IPS-NIHi11 (cell line): ENCODE measurements around the gene UACA.

Experiments used
- DNase-seq: peaks from one replicate; pipeline ENCODE4 v3.0.0; 2012; ENCODE audit warnings: mixed read lengths, low spot score

The UACA gene

GRCh38 chr15:70712271-70712670 is 51.1 kb downstream of the UACA start:
- no peak for DNase-seq

GRCh38 chr15:70710714-70711113 is 52.6 kb downstream of the UACA start:
- no peak for DNase-seq

DNA sequence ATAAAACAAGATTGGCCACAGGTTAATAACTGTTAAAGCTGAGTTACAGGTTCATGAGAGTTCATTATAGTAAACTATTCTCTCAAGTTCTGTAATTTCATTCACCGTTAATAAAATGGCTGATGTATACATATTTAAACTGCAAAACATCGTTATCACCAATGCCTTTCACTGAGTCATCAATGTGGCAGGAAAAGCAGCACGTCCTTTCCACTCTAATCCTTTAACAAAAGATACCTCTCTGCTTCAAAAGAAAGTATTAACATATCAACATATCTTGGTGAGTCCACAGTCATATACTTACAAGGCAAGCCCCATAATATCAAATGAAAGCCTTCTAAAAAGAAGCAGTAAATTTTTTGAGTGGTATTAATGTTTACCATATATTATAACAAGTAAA is 54.5 kb downstream of the UACA start:
- DNase-seq: no peak

- DNase-seq: no peak
Measured at GRCh38 chr15:70707686-70708300, 55.6 kb downstream of the UACA start.

GRCh38 chr15:70704731-70705130 is 58.6 kb downstream of the UACA start:
- no peak for DNase-seq

DNA sequence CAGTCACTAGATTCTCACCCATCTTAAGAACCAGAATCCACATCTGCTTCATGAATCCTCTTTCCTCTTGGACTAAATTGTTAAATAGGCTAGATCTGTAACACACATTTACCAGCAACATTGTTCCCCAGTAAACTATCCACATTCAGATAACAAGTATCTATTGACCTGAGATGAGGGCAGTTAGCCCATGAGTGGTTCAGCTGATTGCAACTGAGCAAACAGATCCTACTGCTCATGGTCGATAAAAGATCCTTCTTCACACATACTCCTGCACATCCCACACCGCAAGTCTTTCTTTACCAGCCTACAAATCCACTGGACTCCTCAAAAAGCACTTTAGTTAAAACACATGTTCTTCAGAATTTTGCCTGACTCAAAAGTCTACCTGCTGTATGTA is 59.2 kb downstream of the UACA start:
- DNase-seq: no peak

GRCh38 chr15:70703096-70703878 is 60.1 kb downstream of the UACA start:
- DNase-seq: no peak

DNA sequence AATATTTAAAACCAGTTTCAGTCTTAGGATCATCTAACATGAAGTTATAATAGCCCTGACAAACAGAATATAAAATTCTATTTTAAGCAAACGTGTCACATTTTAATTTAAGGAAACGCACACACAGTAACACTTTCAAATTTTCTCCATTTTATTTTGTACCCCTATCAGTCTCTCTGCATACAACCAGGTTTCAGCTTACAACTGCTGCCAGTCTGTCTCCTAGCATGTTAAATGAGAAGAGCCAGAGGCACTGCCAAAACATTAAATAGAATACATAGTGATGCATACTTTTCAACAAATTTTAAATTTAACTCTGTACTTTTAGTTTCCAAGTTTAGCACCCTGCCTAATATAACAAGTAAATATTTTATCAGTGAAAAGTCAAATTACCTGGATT is 60.8 kb downstream of the UACA start:
- no peak for DNase-seq

GRCh38 chr15:70701891-70702568 is 61.3 kb downstream of the UACA start:
- no peak for DNase-seq

- DNase-seq: no peak
Measured at GRCh38 chr15:70701171-70701570, 62.2 kb downstream of the UACA start.

GRCh38 chr15:70699890-70700289 is 63.5 kb downstream of the UACA start:
- DNase-seq: no peak

- DNase-seq: no peak
Measured at GRCh38 chr15:70698836-70699390, 64.4 kb downstream of the UACA start.

- DNase-seq: no peak
Measured at GRCh38 chr15:70698426-70698825, 64.9 kb downstream of the UACA start.

DNA sequence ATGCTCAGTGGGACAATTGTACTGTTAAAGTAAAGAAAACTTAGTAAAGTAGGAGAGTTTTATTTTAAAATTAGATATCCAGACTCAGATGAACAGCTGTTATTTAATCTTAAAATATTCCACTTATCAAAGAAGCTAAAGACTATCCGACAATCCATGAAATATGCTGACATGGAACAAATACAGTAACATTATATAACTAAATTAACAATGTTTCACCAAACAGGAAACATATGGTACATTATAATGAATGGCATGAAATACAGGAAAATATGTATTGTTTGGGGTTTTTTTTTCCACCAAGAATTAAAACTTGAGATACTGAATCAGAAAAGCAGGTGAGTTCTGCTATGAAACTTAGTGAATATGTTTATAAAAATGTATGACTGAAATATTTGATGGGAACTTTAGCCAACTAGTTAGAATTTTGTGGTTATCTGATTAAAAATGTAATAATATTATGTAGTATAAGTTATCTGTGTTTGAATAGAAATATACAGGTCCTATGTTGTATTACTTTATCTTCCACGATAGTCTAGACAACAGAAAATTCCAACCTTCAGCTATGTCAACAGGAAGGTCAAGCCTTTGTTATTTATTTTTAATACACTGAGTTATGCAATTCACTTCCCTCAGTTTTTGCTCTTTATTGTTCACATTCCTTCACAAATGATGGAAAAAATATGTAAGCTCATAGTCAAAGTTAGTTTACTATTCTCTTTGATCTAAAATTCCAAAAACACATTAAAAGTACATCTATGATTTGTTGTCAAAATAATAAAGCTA is 72.7 kb downstream of the UACA start:
- no peak for DNase-seq

DNA sequence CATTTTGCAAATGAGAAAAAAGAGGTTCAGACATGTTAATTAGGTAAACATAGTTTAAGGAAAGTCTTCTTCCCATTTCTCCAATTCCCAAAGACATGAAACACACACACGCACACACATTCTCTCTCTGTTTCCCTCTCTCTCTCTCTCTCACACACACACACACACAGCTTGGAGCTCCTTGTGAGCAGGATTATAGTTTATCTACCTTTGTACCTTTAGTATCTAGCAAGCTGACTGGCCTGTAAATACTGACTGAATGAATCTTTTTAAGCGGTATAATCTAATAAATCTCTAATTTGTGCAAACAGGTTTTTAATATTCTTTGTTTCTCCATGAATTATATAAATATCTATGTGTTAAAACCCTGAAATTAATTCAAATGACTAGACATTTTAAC is 73.3 kb downstream of the UACA start:
- no peak for DNase-seq

GRCh38 chr15:70687482-70687881 is 75.9 kb downstream of the UACA start:
- DNase-seq: no peak

DNA sequence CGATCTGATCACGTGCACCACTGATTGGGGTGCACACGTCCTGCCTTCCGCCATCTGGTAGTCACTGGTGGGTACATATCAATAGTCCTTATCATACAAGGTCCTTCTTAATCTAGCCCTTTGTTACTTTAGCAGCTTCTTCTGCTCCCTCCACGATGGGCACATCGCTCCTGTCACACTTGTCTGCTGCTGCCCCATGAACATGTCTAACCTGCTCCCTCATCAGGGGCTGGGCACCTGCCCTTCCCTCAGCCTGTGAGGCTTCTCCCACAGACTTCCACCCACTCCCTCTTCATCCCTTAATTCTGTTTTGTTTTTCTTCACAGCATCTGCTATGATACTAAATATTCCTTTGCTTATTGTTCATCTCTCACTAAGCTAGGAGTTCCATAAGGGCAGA is 82.5 kb downstream of the UACA start:
- no peak for DNase-seq

DNA sequence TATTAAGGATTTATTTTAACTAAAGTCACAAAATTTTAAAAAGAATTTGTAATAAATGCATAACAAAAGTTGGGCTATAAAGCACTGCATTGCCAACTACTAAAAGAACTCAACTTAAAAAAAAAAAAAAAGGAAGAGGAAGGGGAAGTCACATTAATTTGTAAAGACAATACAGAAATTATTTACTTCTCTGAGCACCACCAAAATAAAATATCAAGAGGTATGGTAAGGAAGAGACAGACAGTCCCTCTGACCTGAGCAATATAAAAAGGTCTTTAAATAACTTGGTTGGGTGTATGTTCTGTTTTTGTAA is 83.5 kb downstream of the UACA start:
- no peak for DNase-seq

DNA sequence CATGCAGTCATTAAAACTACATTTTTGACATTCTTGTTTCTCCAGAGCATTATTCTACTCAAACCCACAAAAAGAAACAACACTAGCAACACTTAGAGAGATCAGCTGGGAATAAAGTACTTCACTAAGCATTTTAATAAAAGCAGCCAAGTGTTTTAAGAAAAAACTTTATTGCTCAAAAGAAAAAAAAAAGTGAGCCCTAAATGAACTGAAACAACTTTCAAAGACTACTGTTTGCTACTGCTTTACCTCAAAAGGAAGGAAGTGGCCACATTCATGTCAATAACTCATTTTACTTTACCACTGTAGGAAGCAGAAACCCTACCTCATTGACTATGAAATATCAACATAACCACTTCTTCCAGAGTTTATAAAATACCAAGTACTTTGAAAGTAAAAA is 91.3 kb downstream of the UACA start:
- DNase-seq: no peak

DNA sequence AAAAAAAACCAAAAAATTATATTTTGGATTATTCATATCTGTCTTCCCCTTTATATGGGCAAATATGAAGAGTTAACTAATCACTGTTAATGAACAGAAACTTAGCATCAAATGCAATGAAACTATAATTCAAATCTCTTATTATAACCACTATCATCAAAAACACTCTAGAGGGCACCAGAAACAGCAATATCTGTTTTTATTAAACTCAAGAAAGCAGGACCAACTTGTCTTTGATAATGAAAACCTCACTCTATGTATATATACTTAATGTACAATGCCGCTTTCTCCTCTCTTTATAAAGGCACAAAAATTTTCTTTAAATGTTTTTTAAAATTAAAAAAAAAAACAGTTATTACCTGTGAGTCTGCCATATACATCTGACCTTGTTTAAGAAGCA is 92.7 kb downstream of the UACA start:
- no peak for DNase-seq

DNA sequence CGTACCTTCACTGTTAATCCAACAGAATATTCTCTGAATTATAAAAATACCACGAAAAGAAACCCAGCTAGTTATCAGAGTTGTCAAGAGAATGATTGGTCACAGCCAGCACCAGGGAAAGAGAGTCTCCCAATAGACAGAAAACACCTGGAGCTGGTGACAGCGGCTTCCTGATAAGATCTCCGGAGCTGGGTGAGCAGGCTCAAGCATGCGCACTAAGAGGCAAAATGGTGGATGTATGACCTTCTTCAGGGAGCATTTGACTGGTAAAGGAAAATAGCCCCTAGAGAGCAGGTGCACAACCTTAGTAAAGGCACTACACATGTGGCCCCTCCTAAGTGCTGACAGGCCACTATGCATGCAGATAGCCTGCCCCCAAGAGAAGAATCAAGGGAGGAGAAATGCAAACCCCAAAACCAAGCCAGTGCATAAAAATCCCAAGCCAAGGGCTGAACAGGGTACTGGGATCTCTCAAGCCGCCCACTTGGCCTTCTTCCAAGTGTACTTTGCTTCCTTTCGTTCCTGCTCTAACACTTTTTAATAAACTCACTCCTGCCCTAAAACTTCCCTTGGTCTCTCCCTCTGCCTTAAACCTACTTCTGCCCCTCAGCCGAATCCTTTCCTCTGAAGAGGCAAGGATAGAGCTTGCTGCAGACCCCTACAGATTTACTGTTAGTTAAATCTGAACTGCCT is 93.2 kb downstream of the UACA start:
- DNase-seq: no peak
